HG02623 (cell line): ENCODE results near the gene RBBP5.

Source experiments
- ATAC-seq: cut with Tn5 transposase; IDR thresholded peaks from one replicate; pipeline ENCODE4 v1.9.1; 2021; ENCODE audit warnings: moderate library complexity; ENCODE audit not compliant: unreplicated experiment

The RBBP5 gene

DNA sequence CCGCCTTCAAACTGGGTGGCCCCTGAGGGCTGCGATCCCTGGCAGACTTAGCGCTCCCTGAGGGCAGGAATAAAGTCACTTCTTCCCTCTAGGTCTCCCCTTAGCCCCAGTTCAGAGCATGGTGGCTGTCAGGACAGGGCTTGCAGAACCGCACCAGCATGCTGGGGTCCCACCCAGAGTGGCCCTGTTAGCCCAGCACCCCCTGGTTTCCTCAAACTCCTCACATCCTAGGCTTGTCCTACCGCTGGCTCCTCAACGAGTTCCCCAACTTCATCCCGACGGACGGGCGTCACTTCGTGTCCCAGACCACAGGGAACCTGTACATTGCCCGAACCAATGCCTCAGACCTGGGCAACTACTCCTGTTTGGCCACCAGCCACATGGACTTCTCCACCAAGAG lies 62.9 kb downstream of the RBBP5 start:
- no peak for ATAC-seq

DNA sequence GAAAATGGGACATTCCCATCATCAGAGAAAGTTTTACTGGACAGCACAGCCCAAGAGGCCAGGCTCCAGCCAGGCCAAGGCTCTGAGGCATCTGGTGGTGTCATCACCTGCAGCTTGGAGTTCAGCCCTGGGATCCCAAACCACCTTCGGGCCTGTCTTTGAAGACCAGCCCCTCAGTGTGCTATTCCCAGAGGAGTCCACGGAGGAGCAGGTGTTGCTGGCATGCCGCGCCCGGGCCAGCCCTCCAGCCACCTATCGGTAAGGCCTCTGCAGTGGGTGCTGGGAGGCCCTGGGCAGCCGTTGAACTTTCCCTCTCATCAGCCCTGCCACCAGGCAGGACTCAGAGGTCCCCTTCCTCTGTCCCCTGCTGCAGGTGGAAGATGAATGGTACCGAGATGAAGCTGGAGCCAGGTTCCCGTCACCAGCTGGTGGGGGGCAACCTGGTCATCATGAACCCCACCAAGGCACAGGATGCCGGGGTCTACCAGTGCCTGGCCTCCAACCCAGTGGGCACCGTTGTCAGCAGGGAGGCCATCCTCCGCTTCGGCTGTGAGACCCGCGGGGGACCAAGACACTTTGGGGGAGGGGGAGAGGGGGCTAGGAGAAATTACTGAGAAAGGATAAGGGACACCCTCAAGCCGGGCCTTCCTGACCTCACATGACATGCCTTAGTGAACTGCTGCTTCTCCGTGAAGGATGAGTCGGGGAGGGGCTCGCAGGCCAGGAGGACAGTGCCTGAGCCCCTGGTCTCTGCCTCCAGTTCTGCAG lies 63.8 kb downstream of the RBBP5 start:
- no peak for ATAC-seq

DNA sequence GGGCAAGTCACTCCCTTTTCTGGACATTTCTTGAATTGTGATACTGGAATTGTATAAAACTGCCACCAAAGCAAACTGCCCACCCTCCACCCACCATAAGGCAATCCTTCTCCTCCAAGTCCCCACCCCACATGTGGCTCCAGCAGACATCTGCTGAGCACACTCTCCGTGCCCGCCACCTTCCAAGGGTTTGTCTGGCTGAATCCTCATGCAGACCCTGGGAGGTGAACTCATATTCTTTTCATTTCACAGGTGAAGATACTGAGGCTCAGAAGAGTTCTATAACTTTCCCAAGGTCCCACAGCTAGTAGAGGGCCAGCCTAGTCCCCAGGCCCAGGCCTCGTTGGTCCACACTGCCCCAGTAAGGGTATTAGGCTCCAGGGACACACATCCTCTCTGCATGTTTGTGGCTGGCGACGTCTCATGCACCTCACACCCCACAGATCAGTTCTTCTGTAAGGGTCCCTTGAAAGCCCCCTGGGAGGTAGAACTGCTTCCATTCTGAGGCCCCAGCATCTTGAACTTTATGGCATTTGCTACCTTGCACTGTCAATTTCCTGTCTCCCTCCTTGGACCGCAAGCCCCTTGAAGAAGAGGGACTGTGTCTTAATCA lies 64.7 kb downstream of the RBBP5 start:
- no peak for ATAC-seq

DNA sequence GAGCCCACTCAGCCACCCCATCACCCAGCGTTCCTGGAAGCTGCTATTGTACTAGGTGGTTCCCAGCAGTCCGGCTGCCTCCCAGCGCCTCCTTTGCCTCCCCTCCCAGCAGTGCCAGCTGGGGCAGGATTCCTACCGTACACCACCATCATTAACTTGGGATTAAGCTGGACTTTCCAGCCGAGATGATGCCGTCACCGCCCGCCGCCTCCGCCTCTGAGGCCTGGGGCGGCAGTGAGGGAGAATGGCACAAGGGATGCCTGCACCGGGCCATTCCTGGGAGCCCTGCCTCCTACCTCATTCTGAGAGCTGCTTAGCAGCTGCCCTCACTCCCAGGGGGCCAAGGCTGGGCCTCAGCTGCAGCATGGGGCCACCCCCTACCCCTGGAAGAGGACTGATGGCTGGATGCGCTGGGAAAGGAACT lies 65.6 kb downstream of the RBBP5 start:
- no peak for ATAC-seq

DNA sequence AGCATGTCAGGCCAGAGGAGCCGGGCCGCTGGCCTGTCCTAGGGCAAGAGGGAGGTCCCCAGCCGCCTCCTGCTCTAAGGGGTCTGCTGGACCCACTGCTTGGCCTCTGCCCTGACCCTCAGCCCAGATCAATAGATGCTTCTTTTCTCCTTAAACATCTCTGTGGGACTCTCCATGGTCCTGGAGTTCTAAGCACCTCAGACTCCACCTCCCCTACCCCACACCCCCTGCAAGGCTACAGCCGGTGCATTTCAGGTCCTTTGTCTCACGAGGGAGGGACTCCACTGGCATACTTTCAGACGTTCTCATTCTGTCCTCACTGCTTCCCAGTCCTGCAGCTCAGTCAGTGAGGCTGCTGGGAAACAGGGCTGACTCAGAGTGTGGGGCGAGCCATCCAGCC lies 67.8 kb downstream of the RBBP5 start:
- ATAC-seq, result no peak

DNA sequence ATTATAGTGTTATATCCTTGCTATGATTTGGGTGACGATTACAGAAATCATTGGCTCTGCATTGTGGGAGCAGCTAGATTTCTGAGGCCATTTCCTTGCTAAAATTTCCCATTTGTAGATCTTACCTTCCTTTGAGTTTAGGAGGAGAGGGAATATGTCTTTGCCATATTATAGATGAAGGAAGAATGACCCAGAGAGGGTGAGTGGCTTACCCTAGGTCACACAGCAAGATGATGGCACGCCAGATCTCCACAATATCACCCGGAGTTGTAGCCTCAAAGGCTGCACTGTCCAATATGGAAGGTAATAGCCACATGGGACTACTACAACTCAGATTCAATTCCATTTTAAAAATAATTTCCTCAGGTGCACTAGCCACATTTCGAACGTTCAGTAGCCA lies 68.5 kb downstream of the RBBP5 start:
- no peak for ATAC-seq

DNA sequence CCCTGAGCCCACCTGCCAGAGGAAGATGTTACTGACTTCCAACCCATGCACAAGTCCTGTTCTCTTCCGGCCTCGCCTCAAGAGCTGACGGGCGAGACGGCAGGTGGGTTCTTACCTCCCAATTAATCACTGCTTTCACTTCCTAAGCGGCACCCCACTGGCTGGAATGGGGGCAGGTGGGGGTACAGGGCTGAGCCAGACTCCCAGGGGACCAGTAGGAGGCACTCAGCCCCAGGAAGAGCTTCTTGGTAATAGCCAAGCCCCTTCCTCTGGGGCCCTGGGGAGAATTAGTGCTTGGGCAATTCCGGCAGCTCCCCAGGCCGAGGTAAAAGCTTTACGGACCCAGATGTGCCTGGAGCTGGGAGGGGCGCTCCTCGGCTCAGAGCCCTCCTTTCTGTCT lies 69.1 kb downstream of the RBBP5 start:
- no peak for ATAC-seq

DNA sequence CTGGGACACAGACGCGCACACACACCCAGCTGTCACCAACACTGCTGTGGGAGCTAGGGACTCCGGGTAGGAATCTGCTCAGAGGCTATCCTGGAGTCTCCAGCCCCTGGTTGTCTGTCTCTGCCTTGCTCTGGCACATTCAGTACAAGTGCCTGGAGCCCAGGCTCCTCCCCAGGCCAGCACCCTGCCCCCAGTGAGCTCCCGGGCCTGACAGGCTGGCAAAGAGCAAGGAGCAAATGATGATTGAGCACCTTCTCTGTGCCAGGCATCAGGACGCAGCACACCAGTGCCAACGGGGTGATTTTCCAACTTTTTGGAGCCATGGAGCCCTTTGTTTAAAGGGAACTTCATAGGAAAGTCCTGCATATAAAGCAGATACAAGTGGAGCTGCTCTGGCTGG lies 72.3 kb downstream of the RBBP5 start:
- no peak for ATAC-seq

DNA sequence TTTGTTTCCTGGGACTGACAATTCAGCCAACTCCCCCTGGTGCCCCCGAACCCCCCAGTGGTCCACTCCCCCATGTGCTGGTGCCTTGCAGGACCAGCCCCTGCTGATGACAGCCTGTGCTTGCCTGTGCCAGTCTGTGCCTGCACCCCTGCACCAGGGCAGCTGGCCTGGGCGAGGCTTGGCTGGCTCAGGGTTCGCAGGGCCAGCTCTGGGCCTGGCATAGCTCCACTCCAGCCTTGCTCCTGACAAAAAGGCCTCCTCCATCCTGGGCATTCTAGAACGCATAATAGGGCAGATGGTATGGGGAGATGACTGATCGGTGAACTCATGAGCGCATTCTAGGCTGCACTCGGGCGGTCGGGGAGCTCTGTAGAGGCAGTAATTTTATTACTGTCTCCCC lies 73.4 kb downstream of the RBBP5 start:
- no peak for ATAC-seq

DNA sequence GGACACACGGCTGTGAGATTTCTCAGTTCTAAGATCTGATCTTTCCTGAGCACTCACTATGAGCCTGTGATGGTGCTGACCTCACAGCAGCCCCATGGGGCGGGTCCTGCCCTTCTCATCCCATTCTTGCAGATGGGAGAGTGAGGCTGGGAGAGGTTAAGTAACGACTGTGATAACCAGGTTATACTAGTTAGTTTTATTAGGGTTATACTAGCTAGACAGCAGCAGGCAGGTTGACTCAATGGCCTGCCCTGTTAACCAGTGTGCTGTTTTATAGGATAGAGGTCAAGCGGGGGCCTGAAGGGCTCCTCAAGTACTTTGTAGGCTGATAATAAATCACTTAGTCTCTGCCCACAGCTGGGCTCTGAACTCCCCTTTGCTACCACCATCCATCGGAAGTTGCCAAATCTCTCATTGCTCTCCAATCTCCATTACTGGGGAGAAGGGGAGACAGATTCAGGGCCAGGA lies 74.0 kb downstream of the RBBP5 start:
- ATAC-seq, result no peak

DNA sequence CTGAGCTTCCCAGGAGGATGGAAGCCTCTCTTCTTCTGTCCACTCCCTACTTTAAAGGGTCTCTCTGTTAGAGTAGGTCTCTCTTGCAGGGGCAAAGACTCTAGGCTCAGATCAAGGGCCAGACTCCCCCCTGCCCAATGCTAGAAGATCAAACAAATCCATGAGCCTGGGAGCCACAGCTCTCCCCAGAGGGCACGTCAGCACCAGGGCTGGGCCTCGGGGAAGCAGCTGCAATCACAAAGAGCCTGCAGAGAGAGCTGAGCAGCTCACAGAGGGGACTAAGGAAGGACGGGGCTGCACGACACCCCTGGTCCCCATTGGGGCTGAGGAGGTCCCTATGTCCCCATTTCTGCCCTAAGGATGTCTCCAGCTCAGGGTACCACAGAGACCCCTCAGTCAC lies 74.9 kb downstream of the RBBP5 start:
- no peak for ATAC-seq

DNA sequence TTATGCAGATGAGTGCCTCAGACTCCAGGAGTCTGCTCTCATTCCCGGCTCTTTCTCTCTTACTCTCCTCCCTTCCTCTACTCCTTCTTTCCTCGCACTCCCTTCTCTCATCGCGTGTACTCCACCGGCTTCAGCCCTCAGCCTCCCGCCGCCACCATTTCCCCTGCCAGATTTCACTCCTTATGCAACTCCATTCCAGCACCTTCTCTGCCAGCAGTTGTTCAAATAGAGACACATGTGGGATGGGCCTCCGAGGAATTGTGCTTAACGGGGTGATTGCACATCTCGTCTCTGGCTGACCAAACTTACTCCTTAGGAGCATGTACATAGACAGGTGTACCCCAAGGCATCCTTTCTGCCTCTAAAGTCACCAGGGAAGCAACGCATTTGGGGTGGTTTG lies 76.6 kb downstream of the RBBP5 start:
- no peak for ATAC-seq

DNA sequence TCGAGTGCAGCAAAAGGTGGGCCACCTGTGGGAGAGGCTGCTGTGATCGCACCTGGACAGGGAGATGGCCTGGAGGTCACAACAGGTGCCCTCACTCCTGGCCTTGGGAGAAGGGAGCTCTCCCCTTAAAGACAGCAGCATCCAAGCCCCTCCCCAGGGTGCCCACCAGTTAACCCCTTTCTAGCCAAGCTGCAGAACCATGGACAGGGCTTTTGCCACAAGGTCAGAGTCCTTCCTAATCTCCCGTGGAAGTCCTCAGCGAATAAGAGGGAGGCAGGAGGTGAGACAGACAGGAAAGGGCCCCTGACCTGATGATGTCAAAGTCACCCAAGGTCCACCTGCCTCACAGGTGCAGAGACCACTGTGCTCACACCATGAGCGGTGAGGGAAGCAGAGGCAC lies 77.0 kb downstream of the RBBP5 start:
- no peak for ATAC-seq

DNA sequence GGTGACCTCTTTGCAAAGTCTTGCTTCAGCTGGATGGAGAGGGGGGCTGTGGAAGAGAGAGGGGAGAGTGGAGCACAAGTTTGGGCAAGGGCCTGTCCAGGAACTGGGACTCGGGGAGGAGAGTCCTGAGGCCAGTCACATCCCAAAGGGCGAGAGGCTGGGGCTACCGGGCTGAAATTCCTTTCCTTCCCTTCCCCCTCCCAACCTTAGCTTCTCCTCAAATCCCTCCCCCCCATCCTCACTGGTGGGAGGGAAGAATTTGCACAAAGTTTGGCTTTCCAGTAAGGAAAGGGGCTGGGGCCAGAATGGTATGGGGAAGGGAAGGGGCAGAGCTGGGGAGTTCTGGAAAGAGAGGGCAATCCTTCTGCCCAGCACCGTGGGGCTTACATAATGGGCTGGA lies 77.9 kb downstream of the RBBP5 start:
- ATAC-seq, result no peak

DNA sequence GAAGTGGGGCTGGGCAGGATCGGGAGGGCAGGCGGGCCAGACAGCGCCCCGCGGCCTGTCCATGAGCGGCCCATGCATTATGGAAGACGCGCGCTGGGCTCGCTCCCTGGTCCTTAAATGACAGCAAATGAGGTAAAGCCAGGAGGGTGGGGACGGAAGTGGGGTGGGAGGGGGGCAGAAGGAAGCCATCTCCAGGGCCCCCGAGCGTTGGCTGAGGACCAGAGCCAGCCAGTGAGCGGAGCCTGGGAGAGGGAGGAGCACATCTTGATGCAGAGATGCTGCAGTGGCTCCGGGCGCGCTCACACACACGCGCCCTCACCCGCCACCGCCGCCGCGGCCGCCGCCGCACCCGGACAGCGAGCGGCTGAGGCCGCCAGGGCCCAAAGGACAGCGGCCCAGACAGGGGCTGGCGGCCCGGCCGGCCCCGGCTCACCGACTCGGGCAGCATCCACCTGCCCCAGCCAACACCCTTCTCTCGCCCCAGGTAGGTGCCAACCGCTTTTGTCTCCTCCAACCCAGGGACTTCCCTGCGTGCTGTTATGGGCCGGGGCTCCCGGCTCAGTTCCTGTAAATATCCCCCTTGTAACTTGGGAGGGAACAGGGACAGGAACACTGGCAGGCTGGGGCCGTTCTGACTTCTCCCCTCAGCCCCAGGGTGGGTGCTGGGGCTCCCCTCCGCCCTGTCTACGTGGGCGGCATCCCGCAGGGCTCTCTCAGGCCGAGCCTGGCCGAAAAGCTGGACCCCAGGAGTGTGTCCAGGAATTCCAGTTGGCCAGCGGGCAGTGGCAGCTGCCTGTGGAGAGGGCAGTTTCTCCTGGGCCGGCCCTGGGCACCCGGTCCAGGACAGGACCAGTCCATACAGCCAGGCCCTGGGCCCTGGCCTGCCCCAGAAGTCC lies 78.6 kb downstream of the RBBP5 start, which contains the start of gene CNTN2:
CNTN2 (plus strand) TSS at position 302 of the 896 bp plus-strand sequence. CDS start 9,974 bp downstream, outside the sequence.
- no peak for ATAC-seq

DNA sequence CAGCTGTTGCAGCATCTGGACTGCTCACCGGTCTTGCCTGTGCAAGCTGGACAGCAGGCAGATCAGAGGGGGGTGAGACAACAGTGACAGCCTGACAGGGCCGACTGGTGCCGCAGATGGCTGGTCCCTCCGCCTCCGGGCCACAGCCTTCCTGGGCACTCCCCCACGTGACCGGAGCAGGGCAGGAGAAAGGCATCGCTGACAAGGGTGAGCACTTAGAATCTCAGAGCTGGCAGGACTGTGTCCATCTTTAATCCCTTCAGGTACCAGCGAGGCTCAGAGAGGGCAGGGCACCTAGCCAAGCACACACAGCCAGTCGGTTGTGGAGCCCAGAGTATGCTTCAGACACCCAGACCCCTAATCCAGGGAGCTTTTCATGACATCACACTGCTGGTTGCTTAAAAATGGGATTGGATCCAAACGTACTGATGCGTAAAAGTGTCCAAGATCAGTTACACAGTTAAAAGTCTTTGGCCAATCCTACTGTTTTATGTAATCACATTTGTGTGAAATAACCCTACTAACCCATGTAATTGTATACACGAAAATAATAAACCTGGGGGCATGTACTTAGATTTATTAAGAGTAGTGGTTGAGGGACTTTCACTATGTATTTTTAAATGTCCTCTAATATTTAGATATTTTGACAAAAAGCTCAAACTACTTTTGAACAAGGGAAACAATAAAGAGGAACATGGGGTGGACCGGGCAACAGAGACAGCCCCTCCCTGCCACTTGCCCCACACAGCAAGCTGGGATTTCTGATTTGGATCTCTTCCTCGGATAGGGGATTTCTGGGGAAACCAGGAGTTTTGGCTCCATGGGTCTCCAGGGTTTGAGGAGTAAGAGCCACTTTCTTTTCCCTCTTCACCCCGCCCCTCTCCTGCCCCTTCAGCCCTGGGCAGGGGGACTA lies 79.5 kb downstream of the RBBP5 start:
- ATAC-seq, result no peak

DNA sequence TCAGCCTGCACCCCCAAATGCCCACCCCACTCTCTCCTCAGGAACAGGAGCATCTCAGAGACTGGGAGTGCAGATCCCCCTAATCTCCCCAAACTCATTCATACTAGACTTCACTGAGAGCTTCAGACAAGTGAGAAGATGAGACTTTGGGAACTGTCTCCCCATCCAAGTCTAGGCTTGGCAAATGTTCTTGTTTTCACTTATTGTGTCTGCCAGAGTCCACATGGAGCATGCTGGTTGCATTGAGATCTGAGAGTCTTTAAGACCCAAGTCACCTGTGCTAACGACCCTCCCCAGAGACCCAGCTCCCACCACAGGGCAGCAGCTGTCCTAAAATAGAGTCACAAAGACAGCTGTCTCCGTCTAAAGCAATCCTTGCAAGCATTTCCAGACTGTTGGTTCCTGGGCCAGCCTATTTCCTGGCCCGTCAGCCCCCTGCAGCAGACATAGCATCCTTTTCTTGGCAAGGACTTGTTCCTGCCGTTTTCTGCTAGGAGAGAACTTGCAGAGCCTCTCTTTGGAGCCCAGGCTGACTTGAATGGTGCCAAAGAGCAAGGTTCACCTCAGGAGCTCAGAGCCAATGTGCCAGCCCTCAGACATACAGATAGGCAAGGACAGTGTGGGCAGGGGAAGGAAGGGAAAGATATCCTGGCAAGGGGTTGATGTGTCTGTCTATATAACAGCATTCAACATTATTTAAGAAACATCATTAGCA lies 80.6 kb downstream of the RBBP5 start:
- ATAC-seq, result no peak

DNA sequence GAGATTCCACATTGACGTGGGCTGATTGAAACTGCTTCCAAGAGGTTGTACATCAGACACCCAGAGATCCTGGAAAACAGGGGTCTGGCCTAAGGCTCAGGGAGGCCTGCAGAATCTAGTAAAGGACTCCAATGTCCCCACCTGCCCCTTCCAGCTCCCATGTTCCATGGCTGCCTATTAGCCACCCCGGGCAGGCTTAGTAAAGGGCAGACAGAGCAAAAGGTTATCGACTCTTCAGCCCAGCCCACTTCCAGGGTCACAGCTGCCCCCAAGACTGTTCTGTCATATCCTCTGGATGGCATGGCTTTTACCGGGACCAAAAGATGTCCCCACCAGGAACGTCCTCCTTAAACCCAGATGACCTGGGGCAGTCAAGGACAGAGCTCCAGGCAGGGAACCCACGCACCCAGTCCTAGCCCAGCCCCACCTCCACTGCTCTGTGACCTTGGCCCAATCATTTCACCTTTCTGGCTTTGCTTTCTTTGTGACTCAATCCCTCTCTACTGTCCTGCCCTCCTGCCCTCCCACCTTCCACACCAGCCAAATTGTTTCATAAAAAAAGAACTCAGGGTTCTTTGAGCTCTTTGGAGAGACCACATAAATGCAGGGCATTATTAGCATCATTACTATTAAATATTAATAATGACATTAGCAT lies 83.5 kb downstream of the RBBP5 start:
- ATAC-seq, result no peak

DNA sequence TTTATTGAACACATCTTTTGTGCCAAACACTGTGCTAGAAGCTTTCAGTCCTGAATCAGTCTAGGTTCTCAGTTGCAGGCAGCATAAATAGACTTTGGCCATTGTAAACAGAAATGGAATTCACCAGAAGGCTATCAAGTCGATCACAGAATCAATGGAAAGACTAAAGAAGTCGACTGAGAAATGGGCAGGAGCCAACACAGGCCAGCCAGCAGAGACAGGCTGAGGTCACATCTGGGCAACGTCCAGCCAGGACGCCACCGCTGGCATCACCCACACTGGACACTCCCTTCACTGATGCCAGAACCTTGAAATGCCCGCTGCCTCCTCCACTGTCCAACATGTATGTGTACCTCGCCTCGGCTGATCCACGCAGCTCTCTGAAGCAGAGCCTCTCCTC lies 84.2 kb downstream of the RBBP5 start:
- ATAC-seq, result no peak
